ENCODE results near the gene THAP11.
A peak's percentile ranks its signal among the peaks of the same experiment; 100 is the strongest.

THAP11 gene

GRCh38 chr16:67892899-67893742, 51.0 kb downstream of the THAP11 start, which contains the start of gene PSKH1:
Gene PSKH1 (plus strand): TSS chr16:67893254. CDS start chr16:67908750, 15,496 bp downstream.
- TF ChIP-seq CTCF (IDR thresholded peaks at IDR 0.05; ENCODE audit: low read depth, low read length) = no peak
- peak; percentile 75 for DNase-seq (ENCODE audit: extremely low read depth, low read depth)

All from AG09319 (cell line).